ENCODE measurements around the gene KCND2.
"Not testable (repeated sequence)": the region's sequence is repeated elsewhere in the genome, so short reads cannot be mapped to it uniquely, and the experiment has no call there.

KCND2 gene

DNA sequence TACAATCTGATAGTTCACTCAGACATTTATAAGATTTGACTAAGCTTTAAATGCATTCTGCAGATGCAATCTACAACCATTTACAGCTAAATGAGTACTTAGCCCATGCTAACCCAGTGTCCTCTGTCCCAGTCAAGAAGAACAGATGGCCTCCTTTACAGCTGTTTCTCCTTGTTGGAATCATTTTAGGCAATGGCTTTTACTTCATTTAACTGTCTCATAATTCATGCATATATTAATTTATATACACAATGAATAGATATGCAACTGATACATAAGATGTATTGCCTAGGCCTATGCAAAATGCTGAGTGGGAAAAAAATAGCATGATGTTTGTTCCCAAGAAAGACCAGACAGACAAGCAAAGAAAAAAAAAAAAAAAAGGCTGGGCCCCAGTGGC lies 502.8 kb downstream of the KCND2 start:
- no peak for DNase-seq

DNA sequence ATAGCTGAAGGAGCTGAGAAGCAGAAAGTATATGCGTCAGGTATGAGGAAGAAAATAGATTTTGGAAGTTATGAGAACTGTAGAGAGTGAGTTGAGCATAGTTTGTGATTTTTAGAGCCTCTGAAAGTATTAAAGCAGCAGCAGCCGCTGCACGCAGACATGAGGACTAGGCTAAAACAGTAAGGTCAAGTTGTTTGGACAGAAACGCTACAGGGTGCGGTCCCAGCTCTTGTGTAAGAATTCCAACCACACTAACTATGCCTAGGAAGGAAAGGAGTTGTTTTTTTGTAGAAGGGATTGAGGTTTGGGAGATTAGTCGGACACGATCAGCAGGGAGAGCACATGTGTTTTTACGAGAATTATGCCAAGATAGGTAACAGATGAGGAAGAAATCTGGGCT lies 506.1 kb downstream of the KCND2 start:
- not testable (repeated sequence) for DNase-seq

DNA sequence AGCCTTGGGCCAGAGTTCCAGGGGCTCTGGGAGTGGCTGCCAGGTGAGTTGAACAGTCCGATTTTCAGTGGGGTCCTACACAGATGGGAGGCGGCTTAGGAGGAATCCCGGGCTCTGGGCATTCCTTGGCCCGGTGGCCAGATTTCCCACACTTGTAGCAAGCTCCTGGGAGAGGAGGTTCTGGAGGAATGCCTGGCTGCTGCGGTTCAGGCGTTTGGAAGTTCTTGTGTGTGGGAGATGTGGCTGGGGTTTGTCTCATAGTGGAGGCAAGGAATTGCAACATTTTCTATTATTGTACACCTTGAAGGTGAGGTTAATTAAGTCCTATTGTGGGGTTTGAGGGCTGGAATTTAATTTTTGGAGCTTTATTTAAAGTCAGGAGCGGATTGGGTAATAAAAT lies 507.5 kb downstream of the KCND2 start:
- not testable (repeated sequence) for DNase-seq

DNA sequence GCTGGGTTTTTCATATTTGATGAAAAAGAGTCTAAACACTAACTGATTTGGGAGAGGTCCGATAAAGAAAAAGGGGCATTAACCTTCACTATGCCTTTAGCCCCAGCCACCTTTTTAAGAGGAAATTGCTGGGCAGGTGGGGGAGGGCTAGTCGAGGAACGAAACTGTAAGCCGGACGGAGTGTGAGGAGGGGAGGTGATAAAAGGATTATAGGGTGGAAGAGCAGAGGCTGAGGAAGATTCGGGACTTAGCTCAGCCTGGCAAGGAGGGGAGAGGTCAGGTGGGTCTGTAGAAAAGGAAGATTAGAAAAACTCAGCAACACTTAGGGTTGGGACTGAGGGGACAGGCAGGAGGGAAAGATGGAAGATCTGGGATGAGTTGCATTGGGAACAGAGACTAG lies 508.0 kb downstream of the KCND2 start:
- no peak for DNase-seq

DNA sequence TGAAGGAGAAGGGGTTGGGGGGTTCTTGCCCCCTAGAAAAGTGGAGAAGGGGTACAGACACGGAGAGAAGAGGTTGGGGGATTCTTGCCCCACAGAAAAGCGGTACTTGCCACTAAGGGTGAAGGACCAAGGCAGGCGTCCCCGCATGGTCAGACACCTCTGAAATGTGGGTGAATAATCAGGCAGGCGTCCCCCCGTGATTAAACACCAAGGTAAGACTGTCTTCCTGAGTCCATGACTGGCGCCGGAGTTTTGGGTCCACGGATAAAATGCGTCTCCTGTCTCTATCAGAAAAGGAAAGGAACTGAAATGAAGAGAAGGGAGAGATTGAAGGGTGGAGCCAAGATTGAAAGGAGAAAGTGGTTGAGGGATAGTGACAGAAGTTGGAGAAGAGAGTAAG lies 508.9 kb downstream of the KCND2 start:
- DNase-seq, result not testable (repeated sequence)

DNA sequence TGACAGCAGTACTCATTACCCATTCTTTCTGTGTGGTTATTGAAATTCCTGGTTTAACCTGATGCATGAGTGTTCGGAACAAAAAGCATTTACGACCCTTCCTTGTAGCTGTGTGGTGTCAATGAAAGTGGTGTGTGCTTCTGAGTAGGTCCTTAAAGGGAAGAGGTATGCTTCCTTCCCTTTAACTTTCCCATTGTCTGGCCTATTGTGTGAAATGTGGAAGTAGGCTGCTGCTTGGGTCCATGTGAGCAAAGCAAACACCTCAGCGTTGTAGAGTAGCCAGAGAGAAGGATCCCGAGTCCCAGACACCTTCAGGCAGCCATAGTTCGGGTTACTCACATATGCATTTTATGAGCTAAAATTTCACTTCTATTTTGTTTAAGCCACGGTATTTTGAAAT lies 510.3 kb downstream of the KCND2 start:
- DNase-seq, result no peak

DNA sequence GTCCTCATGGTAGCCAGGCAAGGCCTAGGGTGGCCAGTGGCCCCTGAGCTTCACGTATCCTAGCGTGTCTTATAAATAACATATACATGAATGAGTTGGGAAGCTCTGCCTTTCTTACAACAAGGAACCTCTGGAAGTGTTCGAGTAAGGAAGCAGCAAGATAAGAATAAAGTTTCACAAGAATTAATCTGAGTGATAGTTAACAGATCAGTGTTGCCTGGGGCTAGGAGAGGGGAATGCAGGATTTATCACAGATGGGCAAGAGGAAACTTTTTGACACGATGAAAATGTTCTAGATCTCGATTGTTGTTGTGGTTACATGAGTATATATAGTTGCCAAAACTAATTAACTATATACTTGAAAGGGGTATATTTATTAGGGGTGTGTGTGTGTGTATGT lies 510.7 kb downstream of the KCND2 start:
- no peak for DNase-seq

DNA sequence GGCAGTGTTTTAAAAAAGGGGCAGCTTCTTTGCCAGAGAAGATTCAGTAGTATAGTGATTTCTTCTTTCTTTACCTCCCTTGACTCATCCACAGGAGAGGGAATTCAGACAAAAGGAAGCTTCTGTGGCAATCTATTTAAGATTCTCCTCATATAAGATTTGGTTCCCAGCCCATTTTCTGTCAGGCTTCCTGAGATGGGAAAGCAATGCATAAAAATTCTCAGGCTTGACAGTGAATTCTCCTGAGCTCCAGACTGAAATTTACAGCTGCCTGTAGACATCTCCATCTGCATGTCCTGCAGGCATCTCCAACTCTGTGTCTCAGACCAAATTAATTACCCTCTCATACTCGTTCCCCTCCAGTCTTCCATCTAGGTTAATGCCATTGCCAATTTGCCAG lies 512.1 kb downstream of the KCND2 start:
- DNase-seq, result no peak

DNA sequence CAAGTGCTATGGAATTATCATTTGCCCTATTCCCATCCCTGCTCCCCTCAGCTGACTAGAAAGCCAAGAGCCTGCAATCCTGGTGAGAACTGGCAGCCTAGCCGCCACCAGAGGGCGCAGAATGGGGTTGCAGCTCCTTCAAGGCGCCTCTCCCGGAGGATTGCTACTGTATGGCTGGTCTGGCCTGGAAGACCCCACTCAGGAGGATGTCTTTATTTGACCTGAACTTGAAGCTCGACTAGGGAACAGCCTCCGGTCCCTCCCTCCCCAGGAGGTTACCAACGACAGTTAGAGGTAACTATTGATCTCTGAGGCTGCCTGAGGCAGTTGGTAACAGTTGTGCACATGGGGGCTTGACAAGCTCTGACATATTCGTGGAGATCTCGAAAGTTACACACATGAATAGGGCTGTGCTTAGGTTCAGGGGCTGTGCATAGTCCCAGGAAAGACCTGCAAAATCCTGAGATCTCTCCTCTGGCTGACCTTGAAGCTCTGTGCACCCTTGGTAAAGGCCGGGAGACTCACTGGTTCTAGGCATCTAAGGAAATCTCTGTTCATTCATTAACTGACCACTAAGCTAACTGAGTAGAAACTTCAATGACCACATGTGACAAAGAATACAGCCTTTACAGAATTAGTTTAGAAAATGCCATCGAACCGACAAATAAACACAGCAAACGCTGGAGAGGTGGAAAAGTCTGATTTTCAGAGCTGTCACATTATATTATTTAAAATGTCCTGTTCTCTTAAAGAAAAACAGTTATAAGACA lies 519.3 kb downstream of the KCND2 start:
- DNase-seq, result no peak

DNA sequence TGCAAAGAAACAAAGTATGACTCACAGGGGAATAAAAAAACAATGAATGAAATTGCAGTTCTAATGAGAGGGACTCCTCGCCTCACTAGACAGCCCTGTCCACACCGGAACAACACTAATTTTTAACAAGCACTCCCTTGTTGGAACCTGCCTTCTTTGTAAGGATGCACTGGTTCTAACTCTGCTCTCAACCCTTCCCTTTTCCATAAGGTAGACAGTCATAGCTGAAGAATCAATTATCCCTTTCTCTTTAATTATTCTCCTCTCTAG lies 519.8 kb downstream of the KCND2 start:
- no peak for DNase-seq

DNA sequence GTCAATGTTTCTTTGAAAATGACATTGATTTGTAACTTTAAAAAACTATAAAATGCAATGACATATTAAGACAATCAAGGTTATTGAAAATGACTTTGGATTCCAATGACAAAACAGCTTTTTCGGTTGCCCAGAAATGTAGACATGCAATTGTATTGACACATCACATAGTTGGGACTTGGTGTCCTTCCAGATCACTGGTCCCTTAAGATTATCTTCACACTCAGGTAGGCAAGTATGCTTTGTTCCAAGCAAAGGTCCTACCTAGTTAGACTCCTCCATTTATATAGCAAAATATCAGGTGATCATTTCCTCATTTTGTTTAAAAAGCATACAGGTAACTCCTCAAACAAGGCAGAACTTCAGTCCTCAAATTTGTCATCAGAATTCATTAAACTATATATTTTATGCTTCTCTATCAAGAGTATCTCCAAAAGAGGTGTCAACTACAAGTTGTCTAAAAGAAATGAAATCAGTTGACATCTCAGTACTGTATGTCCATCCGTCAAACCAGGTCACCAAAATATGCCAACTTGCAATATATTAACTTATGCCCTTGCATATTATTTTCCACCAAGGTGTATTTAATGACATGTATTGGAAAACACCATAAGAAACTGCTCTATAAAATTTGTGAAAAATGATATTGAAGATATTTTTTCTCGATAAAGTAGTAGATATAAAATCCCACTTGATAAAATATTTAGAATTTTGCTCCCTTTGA lies 520.4 kb downstream of the KCND2 start:
- DNase-seq, result no peak

DNA sequence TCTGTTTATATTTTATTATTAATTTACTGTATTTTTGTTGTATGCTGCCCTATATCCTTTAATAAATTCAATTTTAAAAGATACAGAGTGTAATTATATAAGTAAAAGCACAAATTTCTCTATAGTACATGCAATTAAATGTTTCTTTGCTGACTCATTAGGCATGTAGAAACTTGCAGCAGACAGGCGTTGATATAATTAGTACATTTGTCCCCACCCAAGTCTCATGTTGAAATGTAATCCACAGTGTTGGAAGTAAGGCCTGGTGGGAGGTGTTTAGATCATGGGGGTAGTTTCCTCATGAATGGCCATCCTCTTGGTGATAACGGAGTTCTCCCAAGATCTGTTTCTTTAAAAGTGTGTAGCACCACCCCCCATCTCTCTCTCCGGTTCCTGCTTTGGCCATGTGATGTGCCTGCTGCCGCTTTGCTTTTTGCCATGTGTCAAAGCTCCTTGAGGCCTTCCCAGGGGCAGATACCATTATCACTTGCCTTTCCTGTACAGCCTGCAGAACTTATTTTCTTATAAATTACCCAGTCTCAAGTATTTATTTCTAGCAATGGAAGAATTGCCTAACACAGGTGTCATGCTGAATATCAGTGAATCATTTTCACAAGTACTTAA lies 521.2 kb downstream of the KCND2 start:
- no peak for DNase-seq

DNA sequence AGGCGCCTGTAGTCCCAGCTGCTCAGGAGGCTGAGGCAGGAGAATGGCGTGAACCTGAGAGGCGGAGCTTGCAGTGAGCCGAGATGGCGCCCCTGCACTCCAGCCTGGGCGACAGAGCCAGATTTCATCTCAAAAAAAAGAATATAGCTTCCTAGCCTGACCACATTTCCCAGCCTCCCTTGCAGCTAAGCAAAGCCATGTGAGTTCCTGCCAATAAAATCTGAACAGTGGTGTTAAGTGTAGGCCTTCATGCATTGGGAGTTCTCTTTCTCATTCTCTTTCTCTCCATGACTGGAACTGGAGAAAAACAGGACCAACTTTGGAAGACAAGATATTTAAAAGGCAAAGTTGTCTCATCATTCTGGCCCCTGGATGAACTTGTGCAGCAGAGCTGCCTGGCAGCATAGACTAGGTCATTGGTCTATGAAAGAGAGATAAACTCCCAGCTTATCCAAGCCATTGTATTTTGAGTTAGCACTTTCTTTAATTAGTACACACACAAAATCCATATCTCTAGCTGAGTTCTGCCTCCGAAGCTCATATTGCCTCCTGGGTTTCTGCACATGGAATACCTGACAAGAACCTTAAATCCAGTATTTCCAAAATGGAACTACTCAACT lies 524.2 kb downstream of the KCND2 start:
- no peak for DNase-seq

DNA sequence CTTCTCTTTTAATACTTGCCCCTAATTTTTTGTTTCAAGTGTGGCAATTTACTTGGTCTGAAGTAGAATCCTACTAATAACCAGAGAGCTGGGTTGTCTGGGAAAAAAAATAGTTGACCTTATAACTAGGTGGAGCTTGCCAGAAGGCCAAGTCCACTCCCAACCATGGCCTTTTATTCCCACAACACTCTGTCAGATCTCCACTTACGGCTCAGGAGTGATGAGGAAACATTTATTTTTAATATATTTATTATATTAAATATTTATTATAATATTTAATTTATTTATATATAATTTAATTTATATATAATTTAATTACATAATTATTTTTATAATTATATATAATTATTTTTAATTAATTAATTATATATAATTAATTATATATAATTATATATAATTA lies 526.2 kb downstream of the KCND2 start:
- DNase-seq, result no peak

All from SIG-M5 (cell line).